ENCODE data around the gene CADM2. TPM values are rescaled to one million over a fixed set of nuclear protein-coding genes. Genes with fewer than 3 reads are reported as not detected.

CADM2 gene
- total RNA-seq, 1 donor from 2014 or later, result not detected

- DNase-seq, result no peak
These were observed 618.0 kb downstream of the CADM2 start for GRCh38 chr3:85576697-85577200.

GRCh38 chr3:85584779-85585356, 626.1 kb downstream of the CADM2 start:
- DNase-seq, result no peak

GRCh38 chr3:85586018-85586417, 627.2 kb downstream of the CADM2 start:
- DNase-seq, result no peak

GRCh38 chr3:85589145-85589544, 630.4 kb downstream of the CADM2 start:
- no peak for DNase-seq

GRCh38 chr3:85591451-85591850, 632.7 kb downstream of the CADM2 start:
- DNase-seq, result no peak

- no peak for DNase-seq
These were observed 633.5 kb downstream of the CADM2 start for GRCh38 chr3:85592256-85592655.

GRCh38 chr3:85594676-85595075, 635.9 kb downstream of the CADM2 start:
- no peak for DNase-seq

- no peak for DNase-seq
These were observed 644.6 kb downstream of the CADM2 start for GRCh38 chr3:85603378-85603777.

- DNase-seq, result no peak
These were observed 645.9 kb downstream of the CADM2 start for GRCh38 chr3:85604641-85605040.

- no peak for DNase-seq
These were observed 646.3 kb downstream of the CADM2 start for GRCh38 chr3:85605066-85605465.

GRCh38 chr3:85626662-85627061, 667.9 kb downstream of the CADM2 start:
- DNase-seq, result no peak

GRCh38 chr3:85627932-85628331, 669.1 kb downstream of the CADM2 start:
- no peak for DNase-seq

- DNase-seq, result no peak
These were observed 672.3 kb downstream of the CADM2 start for GRCh38 chr3:85631070-85631469.

GRCh38 chr3:85632921-85633320, 674.1 kb downstream of the CADM2 start:
- DNase-seq, result no peak

GRCh38 chr3:85652360-85652759, 693.6 kb downstream of the CADM2 start:
- no peak for DNase-seq

GRCh38 chr3:85660451-85660850, 701.7 kb downstream of the CADM2 start:
- no peak for DNase-seq

- DNase-seq, result no peak
These were observed 703.7 kb downstream of the CADM2 start for GRCh38 chr3:85662462-85662861.

- DNase-seq, result no peak
These were observed 709.0 kb downstream of the CADM2 start for GRCh38 chr3:85667744-85668143.

- DNase-seq, result no peak
These were observed 711.9 kb downstream of the CADM2 start for GRCh38 chr3:85670634-85671205.

- DNase-seq, result no peak
These were observed 714.0 kb downstream of the CADM2 start for GRCh38 chr3:85672761-85673160.

- no peak for DNase-seq
These were observed 719.9 kb downstream of the CADM2 start for GRCh38 chr3:85678713-85679112.

GRCh38 chr3:85681906-85682305, 723.1 kb downstream of the CADM2 start:
- DNase-seq, result no peak

GRCh38 chr3:85691196-85691595, 732.4 kb downstream of the CADM2 start:
- no peak for DNase-seq

GRCh38 chr3:85697156-85697555, 738.4 kb downstream of the CADM2 start:
- DNase-seq, result no peak

- no peak for DNase-seq
These were observed 747.3 kb downstream of the CADM2 start for GRCh38 chr3:85706130-85706529.
